Femur (tissue), 1 donor: Measurements from ENCODE around the gene SLC23A2.

Source experiments
- DNase-seq: peaks from one replicate; pipeline ENCODE4 v3.0.0-alpha.2; 2017

The SLC23A2 gene

GRCh38 chr20:4837760-4838159 is 163.6 kb downstream of the SLC23A2 start:
- DNase-seq, result no peak

- DNase-seq, result no peak
These were observed 164.4 kb downstream of the SLC23A2 start for GRCh38 chr20:4836935-4837334.

DNA sequence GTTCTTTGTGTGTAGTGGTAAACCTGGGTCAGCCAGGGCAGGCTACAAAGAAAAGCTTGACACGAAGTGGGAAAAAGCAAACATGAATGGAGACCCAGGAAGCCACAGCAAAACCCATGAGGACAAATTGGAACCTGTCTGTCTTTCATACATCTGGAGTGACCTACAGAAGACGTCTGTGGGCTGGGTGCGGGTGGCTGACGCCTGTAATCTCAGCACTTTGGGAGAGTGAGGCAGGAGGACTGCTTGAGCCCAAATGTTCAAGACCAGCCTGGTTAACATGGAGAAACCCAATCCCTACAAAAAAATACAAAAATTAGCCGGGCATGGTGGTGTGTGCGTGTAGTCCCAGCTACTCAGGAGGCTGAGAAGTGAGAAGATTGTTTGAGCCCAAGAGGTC is 164.8 kb downstream of the SLC23A2 start:
- DNase-seq, result no peak

GRCh38 chr20:4835244-4836177 is 165.8 kb downstream of the SLC23A2 start:
- DNase-seq, result peak; percentile 90

DNA sequence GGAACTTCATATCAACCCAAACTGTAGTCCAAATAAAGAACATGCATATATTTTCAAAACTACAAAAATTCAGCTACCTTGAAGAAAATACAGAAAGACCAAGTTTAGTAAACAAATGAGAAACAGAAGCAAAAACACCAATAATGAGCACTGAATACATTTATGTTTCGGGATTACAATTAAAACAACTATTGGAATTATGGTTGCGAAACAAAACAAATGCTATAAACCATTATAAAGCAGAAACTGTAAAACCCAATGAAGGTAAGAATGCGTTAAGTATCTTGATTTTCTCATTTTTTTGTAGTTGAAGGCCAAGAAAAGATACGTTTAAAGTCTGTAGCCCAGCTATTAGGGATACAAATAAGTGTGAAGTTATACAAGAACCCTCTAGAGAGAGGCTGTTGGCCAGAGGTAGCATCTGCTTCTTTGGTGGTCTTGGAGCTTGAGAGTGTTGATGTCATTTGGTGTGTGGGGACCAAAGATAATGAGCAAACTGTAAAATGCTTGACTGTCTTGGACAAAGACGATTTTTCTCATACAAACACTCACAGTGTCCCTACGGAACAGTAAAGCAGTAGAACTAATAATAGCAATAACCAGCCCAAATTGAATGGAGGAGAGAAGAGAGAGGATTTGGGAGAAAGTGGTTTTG is 168.1 kb downstream of the SLC23A2 start:
- DNase-seq, result peak; percentile 71

DNA sequence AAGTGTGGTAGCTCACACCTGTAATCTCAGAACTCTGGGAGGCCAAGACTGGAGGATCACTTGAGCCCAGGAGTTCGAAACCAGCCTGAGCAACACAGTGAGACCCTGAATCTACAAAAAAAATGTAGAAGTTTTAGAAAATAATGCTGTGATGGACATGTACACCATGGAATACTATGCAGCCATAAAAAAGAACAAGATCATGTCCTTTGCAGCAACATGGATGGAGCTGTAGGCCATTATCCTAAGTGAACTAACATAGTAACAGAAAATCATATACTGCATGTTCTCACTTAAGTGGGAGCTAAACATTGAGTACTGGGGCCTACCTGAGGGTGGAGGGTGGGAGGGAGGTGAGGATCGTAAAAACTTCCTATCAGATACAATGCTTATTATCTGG is 168.8 kb downstream of the SLC23A2 start:
- no peak for DNase-seq

GRCh38 chr20:4830696-4831095 is 170.6 kb downstream of the SLC23A2 start:
- no peak for DNase-seq

DNA sequence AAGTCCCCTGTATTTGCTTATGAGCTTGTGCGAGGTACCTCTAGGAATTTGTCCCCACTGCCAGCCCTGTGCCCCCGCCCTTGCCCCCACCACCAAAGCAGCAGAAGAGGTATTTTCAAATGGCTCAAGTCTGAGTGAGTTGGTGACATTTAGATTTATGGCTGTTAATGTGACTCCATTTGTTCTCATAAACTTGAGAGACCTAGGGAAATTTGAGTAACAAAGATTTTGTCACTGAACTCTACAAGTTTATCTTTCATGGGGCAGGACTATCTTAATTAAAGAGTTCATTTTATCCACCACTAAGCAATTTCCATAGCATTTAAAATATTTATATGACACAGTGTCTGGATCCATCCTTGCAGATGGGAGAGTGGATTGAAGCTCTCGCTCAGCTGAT is 171.1 kb downstream of the SLC23A2 start:
- no peak for DNase-seq

GRCh38 chr20:4829514-4830215 is 171.6 kb downstream of the SLC23A2 start:
- DNase-seq, result no peak

DNA sequence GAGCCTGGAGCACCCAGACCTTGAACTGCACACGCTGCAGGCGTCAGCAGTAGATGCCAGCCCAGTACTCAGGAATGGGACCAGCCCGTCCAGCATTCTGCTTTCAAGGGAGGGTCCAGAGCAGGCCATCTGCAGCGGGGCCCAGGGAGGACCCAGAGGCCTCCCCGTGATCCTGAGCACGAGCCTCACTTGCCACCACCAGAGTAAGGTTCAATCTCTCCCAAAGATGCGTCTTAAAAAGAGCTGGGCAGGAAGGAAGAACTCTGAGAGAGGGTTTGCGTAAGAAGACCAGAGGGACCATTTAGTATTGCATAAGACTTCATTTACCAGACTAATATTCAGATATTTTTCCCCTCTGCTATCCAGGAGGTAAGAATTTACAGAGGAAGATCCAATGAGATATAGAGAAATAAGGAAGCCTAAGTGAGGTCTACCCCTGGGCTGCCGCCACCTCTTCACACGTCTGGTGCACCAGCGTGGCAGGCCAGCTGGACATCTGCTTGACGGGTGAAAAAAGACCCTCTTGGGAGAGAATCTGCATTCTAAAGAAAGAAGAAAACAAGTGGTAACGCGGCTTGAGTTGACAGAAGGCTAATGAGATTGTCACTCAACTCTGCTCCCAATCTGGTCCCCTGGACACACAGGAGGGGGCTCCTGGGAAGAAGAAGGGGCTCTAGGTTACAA is 172.3 kb downstream of the SLC23A2 start:
- DNase-seq, result no peak

- DNase-seq, result no peak
These were observed 179.7 kb downstream of the SLC23A2 start for GRCh38 chr20:4821590-4821989.

DNA sequence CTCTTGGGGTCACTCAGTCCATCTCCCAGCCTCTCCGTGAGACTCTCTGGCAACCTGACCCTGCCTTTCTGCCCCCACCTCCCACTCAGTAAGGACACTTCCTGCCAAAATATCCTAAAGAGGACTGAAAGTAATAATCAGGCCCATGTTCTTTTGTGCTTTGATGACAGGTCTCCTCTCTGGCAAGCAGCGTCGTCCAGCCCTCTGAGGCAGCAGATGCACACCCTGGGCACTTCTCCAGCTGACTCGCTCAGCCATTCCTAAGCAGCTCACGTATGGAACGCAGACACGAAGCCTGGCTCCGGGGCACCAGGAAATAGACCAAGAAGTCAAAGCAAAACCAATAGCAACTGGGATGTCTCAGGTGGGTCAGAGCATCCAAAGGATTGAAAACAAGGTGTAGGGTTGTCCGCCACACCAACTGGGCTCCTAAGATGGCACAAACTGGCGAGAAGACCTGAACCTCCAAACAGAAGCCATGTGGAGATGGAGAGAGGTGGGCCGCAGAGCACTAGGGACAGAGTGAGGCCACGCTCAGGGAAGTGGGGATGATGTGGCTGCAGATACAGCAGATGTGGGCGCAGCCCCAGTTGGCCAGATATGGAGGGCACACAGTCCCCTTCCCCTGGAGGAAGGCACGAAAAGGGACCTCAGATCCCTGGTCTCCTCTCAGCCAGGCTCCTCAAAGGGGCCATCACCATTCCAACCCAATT is 180.3 kb downstream of the SLC23A2 start:
- peak; percentile 85 for DNase-seq

DNA sequence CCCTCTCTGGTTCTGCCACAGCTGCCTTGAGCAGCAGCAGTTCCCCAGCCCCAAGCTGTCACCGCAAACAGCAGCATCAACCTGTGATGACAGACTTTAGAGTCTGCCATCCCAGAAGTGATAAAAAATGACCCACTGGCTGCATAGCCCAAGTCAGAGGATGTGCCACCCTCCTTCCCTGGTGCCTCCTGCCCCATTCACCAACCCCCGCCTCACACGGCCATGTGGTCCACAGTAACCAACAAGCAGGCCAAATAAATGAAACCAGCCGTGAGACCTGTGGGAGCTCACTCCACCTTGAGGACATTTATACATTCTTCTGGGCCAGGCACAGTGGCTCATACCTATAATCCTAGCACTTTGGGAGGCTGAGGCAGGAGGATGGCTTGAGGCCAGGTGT is 181.4 kb downstream of the SLC23A2 start:
- DNase-seq, result no peak

- DNase-seq, result no peak
These were observed 184.1 kb downstream of the SLC23A2 start for GRCh38 chr20:4817230-4817671.

DNA sequence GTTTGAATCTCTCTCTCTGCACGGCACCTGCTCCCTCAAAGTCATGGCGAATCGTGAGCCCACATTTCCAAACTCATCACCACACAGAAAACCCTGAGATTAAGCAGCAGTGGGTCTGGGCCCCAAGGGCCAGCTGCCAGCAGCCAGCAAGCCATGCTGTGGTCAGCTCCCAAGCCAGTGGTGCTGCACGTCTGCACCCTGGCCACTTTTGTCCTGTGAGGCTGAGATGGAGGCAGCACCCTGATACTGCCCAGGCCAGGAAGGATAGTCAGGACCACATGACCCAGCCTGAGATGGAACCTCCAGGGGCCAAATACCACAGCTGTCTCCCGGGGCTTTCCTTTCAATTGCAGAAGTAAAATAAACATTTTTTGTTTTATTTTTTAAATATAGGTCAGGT is 185.7 kb downstream of the SLC23A2 start:
- no peak for DNase-seq

GRCh38 chr20:4814696-4815252 is 186.5 kb downstream of the SLC23A2 start:
- no peak for DNase-seq

GRCh38 chr20:4813863-4814695 is 187.2 kb downstream of the SLC23A2 start:
- DNase-seq, result peak; percentile 57

GRCh38 chr20:4813076-4813862 is 188.0 kb downstream of the SLC23A2 start:
- no peak for DNase-seq

DNA sequence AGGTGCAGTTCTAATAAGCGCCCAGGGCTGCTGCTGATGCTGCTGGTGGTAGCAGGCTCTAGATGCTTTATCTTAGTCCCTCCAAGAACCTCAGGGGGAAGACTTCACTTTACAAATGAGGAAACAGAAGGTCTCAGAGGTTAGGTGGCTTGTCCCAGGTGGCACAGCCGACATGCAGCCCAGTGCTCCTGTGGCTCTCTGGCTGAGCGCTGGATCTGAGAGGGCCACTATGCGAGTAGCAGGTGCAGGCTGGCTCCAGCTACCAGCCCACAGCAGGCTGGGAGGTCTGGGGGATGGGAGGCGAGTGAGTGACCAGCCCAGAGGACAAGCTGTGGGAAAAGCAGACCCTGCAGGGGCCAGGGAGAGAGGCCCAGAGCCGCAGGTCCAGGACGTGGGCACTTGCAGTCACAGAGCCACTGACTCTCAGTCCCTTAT is 188.7 kb downstream of the SLC23A2 start:
- DNase-seq, result no peak

DNA sequence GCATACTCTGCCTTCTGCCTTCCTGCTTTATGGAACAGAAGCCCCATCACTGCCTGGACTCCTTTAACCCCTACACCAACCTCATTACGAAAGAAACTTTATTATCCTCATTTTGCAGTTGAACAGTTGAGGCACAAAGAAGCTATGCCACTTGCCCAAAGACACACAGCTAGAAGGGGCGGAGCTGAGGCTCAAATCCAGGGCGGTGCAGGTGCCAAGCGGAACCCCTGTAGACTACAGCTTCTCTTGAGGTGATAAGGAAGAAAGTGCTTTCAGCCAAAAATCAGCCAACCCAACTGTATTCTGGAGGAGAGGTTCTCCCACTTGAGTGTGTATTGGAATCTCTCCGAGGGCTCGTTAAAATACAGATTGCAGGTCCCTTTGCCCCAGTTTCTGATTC is 189.1 kb downstream of the SLC23A2 start:
- no peak for DNase-seq
